ENCODE measurements around the gene HTT-AS.

DNA sequence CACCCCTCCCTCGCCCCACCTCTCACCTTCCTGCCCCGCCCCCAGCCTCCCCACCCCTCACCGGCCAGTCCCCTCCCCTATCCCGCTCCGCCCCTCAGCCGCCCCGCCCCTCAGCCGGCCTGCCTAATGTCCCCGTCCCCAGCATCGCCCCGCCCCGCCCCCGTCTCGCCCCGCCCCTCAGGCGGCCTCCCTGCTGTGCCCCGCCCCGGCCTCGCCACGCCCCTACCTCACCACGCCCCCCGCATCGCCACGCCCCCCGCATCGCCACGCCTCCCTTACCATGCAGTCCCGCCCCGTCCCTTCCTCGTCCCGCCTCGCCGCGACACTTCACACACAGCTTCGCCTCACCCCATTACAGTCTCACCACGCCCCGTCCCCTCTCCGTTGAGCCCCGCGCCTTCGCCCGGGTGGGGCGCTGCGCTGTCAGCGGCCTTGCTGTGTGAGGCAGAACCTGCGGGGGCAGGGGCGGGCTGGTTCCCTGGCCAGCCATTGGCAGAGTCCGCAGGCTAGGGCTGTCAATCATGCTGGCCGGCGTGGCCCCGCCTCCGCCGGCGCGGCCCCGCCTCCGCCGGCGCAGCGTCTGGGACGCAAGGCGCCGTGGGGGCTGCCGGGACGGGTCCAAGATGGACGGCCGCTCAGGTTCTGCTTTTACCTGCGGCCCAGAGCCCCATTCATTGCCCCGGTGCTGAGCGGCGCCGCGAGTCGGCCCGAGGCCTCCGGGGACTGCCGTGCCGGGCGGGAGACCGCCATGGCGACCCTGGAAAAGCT is at the start of gene HTT-AS, which contains the start of gene HTT:
- TF ChIP-seq, protein P1, sequence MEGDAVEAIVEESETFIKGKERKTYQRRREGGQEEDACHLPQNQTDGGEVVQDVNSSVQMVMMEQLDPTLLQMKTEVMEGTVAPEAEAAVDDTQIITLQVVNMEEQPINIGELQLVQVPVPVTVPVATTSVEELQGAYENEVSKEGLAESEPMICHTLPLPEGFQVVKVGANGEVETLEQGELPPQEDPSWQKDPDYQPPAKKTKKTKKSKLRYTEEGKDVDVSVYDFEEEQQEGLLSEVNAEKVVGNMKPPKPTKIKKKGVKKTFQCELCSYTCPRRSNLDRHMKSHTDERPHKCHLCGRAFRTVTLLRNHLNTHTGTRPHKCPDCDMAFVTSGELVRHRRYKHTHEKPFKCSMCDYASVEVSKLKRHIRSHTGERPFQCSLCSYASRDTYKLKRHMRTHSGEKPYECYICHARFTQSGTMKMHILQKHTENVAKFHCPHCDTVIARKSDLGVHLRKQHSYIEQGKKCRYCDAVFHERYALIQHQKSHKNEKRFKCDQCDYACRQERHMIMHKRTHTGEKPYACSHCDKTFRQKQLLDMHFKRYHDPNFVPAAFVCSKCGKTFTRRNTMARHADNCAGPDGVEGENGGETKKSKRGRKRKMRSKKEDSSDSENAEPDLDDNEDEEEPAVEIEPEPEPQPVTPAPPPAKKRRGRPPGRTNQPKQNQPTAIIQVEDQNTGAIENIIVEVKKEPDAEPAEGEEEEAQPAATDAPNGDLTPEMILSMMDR (conservative IDR thresholded peaks at IDR 0.05; ENCODE audit: low read length) = no peak
- no peak for TF ChIP-seq EZH2phosphoT487 (IDR thresholded peaks at IDR 0.05; ENCODE audit: borderline replicate concordance)

All from Loucy (cell line).